ENCODE measurements around the gene TWIST2. TPM values are rescaled to one million over a fixed set of nuclear protein-coding genes. Genes with fewer than 3 reads are reported as not detected.

TWIST2 gene
- total and polyA plus RNA-seq, 10 of the 15 experiments (the other 5 are each of a cell fraction or from before 2014, with no cell fraction given), result not detected

- TF ChIP-seq ZNF592 (IDR thresholded peaks at IDR 0.05), result no peak
Observed at GRCh38 chr2:238890131-238890530, 42.2 kb downstream of the TWIST2 start (continued).

- Histone ChIP-seq H3K27me3 (replicated peaks in 1 of 2; ENCODE audit: control insufficient read depth in 2 of 2, insufficient read depth in 2 of 2, low read length in 1 of 2) (no peaks in the 10 kb centered on the region; a peak in 2 of 4 replicates), H4K20me1 (ENCODE audit: control insufficient read depth, insufficient read depth) (no peaks in the 10 kb centered on the region), H3K4me2 (ENCODE audit: control insufficient read depth, insufficient read depth) (no peak overlapping the region), H2AFZ (ENCODE audit: control insufficient read depth, low read depth, low read length) (no peak overlapping the region), H3K4me3 (no peak overlapping the region), H3K9ac (ENCODE audit: control insufficient read depth, insufficient read depth, low read length) (no peak overlapping the region), H3K36me3 (ENCODE audit: control insufficient read depth in 2 of 2, insufficient read depth in 2 of 2, low read length in 1 of 2) (no peaks in the 10 kb centered on the region), H3K79me2 (ENCODE audit: control insufficient read depth, insufficient read depth, low read length) (no peaks in the 10 kb centered on the region), H3K9me3 (replicated peaks; ENCODE audit: control insufficient read depth, insufficient read depth, low read length) (no peaks in the 10 kb centered on the region), H3K27ac (ENCODE audit: control insufficient read depth, insufficient read depth) (no peak overlapping the region), H3K4me1 (ENCODE audit: control insufficient read depth, insufficient read depth, low read length) (no peaks in the 10 kb centered on the region)
- FAIRE-seq (no peak), ATAC-seq (no peak), DNase-seq (ENCODE audit: low read depth, low spot score) (no peak)
- ChIA-PET RAD21 (ENCODE audit: unreplicated experiment) (no interaction called here), CTCF (no interaction called here), SMC1A (ENCODE audit: uncharacterized antibody, unreplicated experiment) (no interaction called here), POLR2A (no interaction called here)
- BruUV-seq (replicated peaks), result no TSS peak
- intact Hi-C loops (cut with micrococcal nuclease; ENCODE audit: unreplicated experiment) (no loop called here), in situ Hi-C loops (cut with MboI) (no loop called here)
- TF ChIP-seq BACH1 (IDR thresholded peaks at IDR 0.05; ENCODE audit: borderline replicate concordance) (no peak), HSF1 (IDR thresholded peaks at IDR 0.05; ENCODE audit: low read depth, low read length) (no peak), RB1 (IDR thresholded peaks at IDR 0.05; ENCODE audit: borderline replicate concordance) (no peak), ZNF384 (IDR thresholded peaks at IDR 0.05; ENCODE audit: borderline replicate concordance, low read depth, low read length) (no peak), CHD4 (IDR thresholded peaks at IDR 0.05) (no peak), BCL3 (IDR thresholded peaks at IDR 0.05; ENCODE audit: borderline replicate concordance, insufficient read depth, low read depth, low read length, poor library complexity, severe bottlenecking) (no peak), RAD21 (IDR thresholded peaks at IDR 0.05; ENCODE audit: insufficient read depth, low read depth, low read length) (no peak), MLLT1 (IDR thresholded peaks at IDR 0.05) (no peak), NR2C1 (IDR thresholded peaks at IDR 0.05) (no peak), CBFB (IDR thresholded peaks at IDR 0.05; ENCODE audit: low read depth) (no peak), SIN3A (IDR thresholded peaks at IDR 0.05; ENCODE audit: low read depth, low read length) (no peak), SPI1 (IDR thresholded peaks at IDR 0.05; ENCODE audit: borderline replicate concordance, insufficient read depth, low read depth, low read length) (no peak)
- 38% methylated on average over 29 of the region's 29 CpGs for WGBS (ENCODE audit: insufficient coverage, insufficient replicate concordance, low lambda C conversion rate, missing lambda C conversion rate)
Observed at GRCh38 chr2:238890618-238891456, 43.0 kb downstream of the TWIST2 start.
